Measurements from ENCODE around the gene KRTAP17-1. TPM values are rescaled to one million over a fixed set of nuclear protein-coding genes. Genes with fewer than 3 reads are reported as not detected.
"Not testable (repeated sequence)": the region's sequence is repeated elsewhere in the genome, so short reads cannot be mapped to it uniquely, and the experiment has no call there.

KRTAP17-1 gene
- total RNA-seq, 1 donor from 2014 or later, result not detected

GRCh38 chr17:41271858-41272257 lies 43.7 kb downstream of the KRTAP17-1 start:
- H3K36me3 Mint-ChIP-seq (ENCODE audit: low read depth), result no peaks in the 10 kb centered on the region
- H3K27me3 Mint-ChIP-seq, result peaks cover 7% of the 10 kb centered on the region
- H3K27ac Mint-ChIP-seq, result no peak overlapping the region
- no peak overlapping the region for H3K4me3 Mint-ChIP-seq
- no peaks in the 10 kb centered on the region for H3K4me1 Mint-ChIP-seq
- intact Hi-C loops (cut with micrococcal nuclease), result no loop called here
- no peak for DNase-seq
- no peaks in the 10 kb centered on the region for H3K9me3 Mint-ChIP-seq

- intact Hi-C loops (cut with micrococcal nuclease); H3K27ac Mint-ChIP-seq; DNase-seq; H3K36me3 Mint-ChIP-seq (ENCODE audit: low read depth); H3K4me3 Mint-ChIP-seq; H3K9me3 Mint-ChIP-seq; H3K4me1 Mint-ChIP-seq; H3K27me3 Mint-ChIP-seq: not testable (repeated sequence)
Measured at GRCh38 chr17:41271323-41271722, 44.2 kb downstream of the KRTAP17-1 start.

GRCh38 chr17:41267711-41268110 lies 47.8 kb downstream of the KRTAP17-1 start:
- H3K27ac Mint-ChIP-seq, result no peak overlapping the region
- H3K4me1 Mint-ChIP-seq, result no peaks in the 10 kb centered on the region
- no peak for DNase-seq
- intact Hi-C loops (cut with micrococcal nuclease), result no loop called here
- H3K4me3 Mint-ChIP-seq, result no peak overlapping the region
- H3K36me3 Mint-ChIP-seq (ENCODE audit: low read depth), result no peaks in the 10 kb centered on the region
- peaks cover 6% of the 10 kb centered on the region for H3K27me3 Mint-ChIP-seq
- no peaks in the 10 kb centered on the region for H3K9me3 Mint-ChIP-seq

- no peaks in the 10 kb centered on the region for H3K4me1 Mint-ChIP-seq
- DNase-seq, result peak; percentile 21
Measured at GRCh38 chr17:41265078-41265477, 50.4 kb downstream of the KRTAP17-1 start, which contains the start of gene KRTAP9-6. KRTAP9-6 (plus strand) TSS chr17:41265378; CDS start chr17:41265378, 0 bp downstream.

More at GRCh38 chr17:41265078-41265477, 50.4 kb downstream of the KRTAP17-1 start, which contains the start of gene KRTAP9-6:
- H3K36me3 Mint-ChIP-seq (ENCODE audit: low read depth), result no peaks in the 10 kb centered on the region
- H3K9me3 Mint-ChIP-seq, result no peaks in the 10 kb centered on the region
- intact Hi-C loops (cut with micrococcal nuclease), result no loop called here
- no peak within 1 kb of the TSS for H3K27ac Mint-ChIP-seq
- H3K4me3 Mint-ChIP-seq, result no peak within 1 kb of the TSS
- H3K27me3 Mint-ChIP-seq, result peaks cover 20% of the 10 kb centered on the region

Other genes starting within 250 kb of the KRTAP17-1 start
- not detected in 2 replicates for gene KRTAP2-4, start 249.8 kb downstream of the KRTAP17-1 start, total RNA-seq
- not detected in 2 replicates for gene KRTAP4-7, start 231.6 kb downstream of the KRTAP17-1 start, total RNA-seq
- gene KRTAP4-8, start 217.6 kb downstream of the KRTAP17-1 start, total RNA-seq, result not detected in 2 replicates
- gene KRTAP4-16, start 213.5 kb downstream of the KRTAP17-1 start, total RNA-seq, result not detected in 2 replicates
- gene KRTAP4-9, start 210.3 kb downstream of the KRTAP17-1 start, total RNA-seq, result not detected in 2 replicates
- gene KRTAP4-11, start 197.3 kb downstream of the KRTAP17-1 start, total RNA-seq, result not detected in 2 replicates
- gene KRTAP4-12, start 191.5 kb downstream of the KRTAP17-1 start, total RNA-seq, result not detected in 2 replicates
- not detected in 2 replicates for gene KRTAP4-6, start 175.2 kb downstream of the KRTAP17-1 start, total RNA-seq
- not detected in 2 replicates for gene KRTAP4-5, start 165.9 kb downstream of the KRTAP17-1 start, total RNA-seq
- not detected in 2 replicates for gene KRTAP4-4, start 155.0 kb downstream of the KRTAP17-1 start, total RNA-seq
- gene KRTAP4-3, start 147.5 kb downstream of the KRTAP17-1 start, total RNA-seq, result not detected in 2 replicates
- not detected in 2 replicates for gene KRTAP4-2, start 137.5 kb downstream of the KRTAP17-1 start, total RNA-seq
- gene KRTAP4-1, start 130.8 kb downstream of the KRTAP17-1 start, total RNA-seq, result not detected in 2 replicates
- gene KRTAP9-1, start 125.8 kb downstream of the KRTAP17-1 start, total RNA-seq, result not detected in 2 replicates
- gene KRTAP9-2, start 89.1 kb downstream of the KRTAP17-1 start, total RNA-seq, result not detected in 2 replicates
- gene KRTAP9-3, start 83.3 kb downstream of the KRTAP17-1 start, total RNA-seq, result not detected in 2 replicates
- not detected in 2 replicates for gene KRTAP9-8, start 77.7 kb downstream of the KRTAP17-1 start, total RNA-seq
- gene KRTAP9-4, start 66.0 kb downstream of the KRTAP17-1 start, total RNA-seq, result not detected in 2 replicates
- gene KRTAP9-9, start 60.3 kb downstream of the KRTAP17-1 start, total RNA-seq, result not detected in 2 replicates
- gene KRTAP9-6, start 50.3 kb downstream of the KRTAP17-1 start, total RNA-seq, result not detected in 2 replicates
- gene KRTAP9-7, start 40.0 kb downstream of the KRTAP17-1 start, total RNA-seq, result not detected in 2 replicates
- not detected in 2 replicates for gene KRTAP29-1, start 12.9 kb downstream of the KRTAP17-1 start, total RNA-seq
- gene KRTAP16-1, start 6.4 kb downstream of the KRTAP17-1 start, total RNA-seq, result not detected in 2 replicates
- not detected in 2 replicates for gene KRT33A, start 35.1 kb upstream of the KRTAP17-1 start, total RNA-seq
- not detected in 2 replicates for gene KRT33B, start 54.1 kb upstream of the KRTAP17-1 start, total RNA-seq
- not detected in 2 replicates for gene KRT34, start 66.6 kb upstream of the KRTAP17-1 start, total RNA-seq
- gene KRT31, start 81.9 kb upstream of the KRTAP17-1 start, total RNA-seq, result not detected in 2 replicates
- gene KRT37, start 108.9 kb upstream of the KRTAP17-1 start, total RNA-seq, result not detected in 2 replicates
- not detected in 2 replicates for gene KRT38, start 125.3 kb upstream of the KRTAP17-1 start, total RNA-seq
- gene KRT32, start 151.7 kb upstream of the KRTAP17-1 start, total RNA-seq, result not detected in 2 replicates
- not detected in 2 replicates for gene KRT35, start 165.4 kb upstream of the KRTAP17-1 start, total RNA-seq
- not detected in 2 replicates for gene KRT36, start 174.2 kb upstream of the KRTAP17-1 start, total RNA-seq
- not detected in 2 replicates for gene KRT13, start 189.9 kb upstream of the KRTAP17-1 start, total RNA-seq
- not detected in 2 replicates for gene KRT15, start 203.2 kb upstream of the KRTAP17-1 start, total RNA-seq
- gene KRT19, start 212.6 kb upstream of the KRTAP17-1 start, total RNA-seq, result not detected in 2 replicates

All from activated CD4-positive, alpha-beta T cell treated with anti-CD3 and anti-CD28 coated beads, Interleukin-2, amount 10 ng/mL, durations not matched to agents 24 days and 14 days (primary cell).